GM12878 (cell line): ENCODE measurements around the gene SCP2. TPM values are rescaled to one million over a fixed set of nuclear protein-coding genes. Genes with fewer than 3 reads are reported as not detected.
"Not testable (repeated sequence)": the region's sequence is repeated elsewhere in the genome, so short reads cannot be mapped to it uniquely, and the experiment has no call there.

Experiments used
- ATAC-seq: fragments of 200-7000 bp; cut with Tn5 transposase; 3 replicates; pipeline ENCODE4 v1.9.1; 2020; ENCODE audit warnings: mild to moderate bottlenecking, moderate library complexity
- BruUV-seq: library from RNA; stranded (reverse); fragments of 400-500 nt; replicated peaks from 2 replicates; lab custom pipeline; 2021; lab: Mats Ljungman, UMichigan
- CTCF ChIA-PET: fragments of 300-600 bp; sonication (Branson Sonifier 250); formaldehyde crosslinking; extraction: SDS; loops from one replicate; lab custom pipeline; 2021; ENCODE audit warnings: inconsistent platforms; lab: Yijun Ruan, JAX
- POLR2A ChIA-PET: fragments of 350-600 bp; formaldehyde crosslinking; extraction: SDS; loops from one replicate; lab custom pipeline; 2021; ENCODE audit warnings: inconsistent platforms; lab: Charles Lee
- RAD21 ChIA-PET: fragments of 300-600 bp; sonication (Branson Sonifier 250); formaldehyde crosslinking; loops from one replicate; lab custom pipeline; 2023; ENCODE audit warnings: antibody characterized with exemption; ENCODE audit not compliant: unreplicated experiment; lab: Charles Lee
- SMC1A ChIA-PET: fragments of 300-600 bp; sonication (Branson Sonifier 250); formaldehyde crosslinking; loops from one replicate; lab custom pipeline; 2023; ENCODE audit not compliant: unreplicated experiment, uncharacterized antibody; lab: Charles Lee
- DNase-seq: peaks from one replicate; pipeline ENCODE4 v3.0.0-alpha.2; 2011; ENCODE audit warnings: low read depth, low spot score
- FAIRE-seq: peaks from 3 replicates; lab custom pipeline; 2011; peaks lifted over from hg19 to GRCh38; lab: Jason Lieb, UNC
- H2AFZ ChIP-seq: 2 replicates; pipeline ENCODE4 v1.6.0; 2011; ENCODE audit warnings: low read depth, low read length, control low read depth; ENCODE audit not compliant: control insufficient read depth
- H3K27ac ChIP-seq: 2 replicates; pipeline ENCODE4 v1.5.1; 2011; ENCODE audit warnings: control low read depth; ENCODE audit not compliant: control insufficient read depth, insufficient read depth
- H3K27me3 ChIP-seq, 2 experiments: replicated peaks in 1 of 2; 2 replicates each; pipeline versions ENCODE4 v1.6.0 to v1.6.1; 2011; ENCODE audit warnings: low read length in 1 of 2; ENCODE audit not compliant: control insufficient read depth in 2 of 2, insufficient read depth in 2 of 2
- H3K36me3 ChIP-seq, 2 experiments: 2 replicates each; pipeline ENCODE4 v1.5.1; 2011; ENCODE audit warnings: low read length in 1 of 2; ENCODE audit not compliant: control insufficient read depth in 2 of 2, insufficient read depth in 2 of 2
- H3K4me1 ChIP-seq: 2 replicates; pipeline ENCODE4 v1.6.1; 2011; ENCODE audit warnings: mild to moderate bottlenecking, low read length, moderate library complexity, mixed read lengths; ENCODE audit not compliant: control insufficient read depth, insufficient read depth
- H3K4me2 ChIP-seq: 2 replicates; pipeline ENCODE4 v1.6.0; 2011; ENCODE audit warnings: control low read depth; ENCODE audit not compliant: control insufficient read depth, insufficient read depth
- H3K4me3 ChIP-seq: fragments of 200-600 bp; sonication (generic); 2 replicates; pipeline ENCODE4 v1.5.1; 2016
- H3K79me2 ChIP-seq: 2 replicates; pipeline ENCODE4 v1.6.0; 2011; ENCODE audit warnings: low read length; ENCODE audit not compliant: control insufficient read depth, insufficient read depth
- H3K9ac ChIP-seq: 2 replicates; pipeline ENCODE4 v1.8.0; 2011; ENCODE audit warnings: low read length, control low read depth, mixed read lengths; ENCODE audit not compliant: control insufficient read depth, insufficient read depth
- H3K9me3 ChIP-seq: replicated peaks from 3 replicates; pipeline ENCODE4 v1.5.1; 2011; ENCODE audit warnings: mild to moderate bottlenecking, low read length; ENCODE audit not compliant: control insufficient read depth, insufficient read depth
- H4K20me1 ChIP-seq: 2 replicates; pipeline ENCODE4 v1.6.0; 2011; ENCODE audit not compliant: control insufficient read depth, insufficient read depth
- CHD1 ChIP-seq: IDR thresholded peaks from 2 replicates; pipeline ENCODE4 v1.6.1; 2012; ENCODE audit warnings: low read depth, low read length, improper control_type of control experiment
- EP300 ChIP-seq, 2 experiments: fragments of 150-350 bp in 1 of 2; IDR thresholded peaks; 2 replicates each; pipeline ENCODE4 v1.6.1; 2011 to 2012; ENCODE audit warnings: low read depth in 2 of 2, low read length in 2 of 2, borderline replicate concordance in 1 of 2, improper control_type of control experiment in 1 of 2, inconsistent platforms in 1 of 2; ENCODE audit not compliant: control insufficient read depth in 1 of 2
- HCFC1 ChIP-seq: fragments of 150-350 bp; IDR thresholded peaks from 2 replicates; pipeline ENCODE4 v1.6.1; 2014; ENCODE audit warnings: low read length
- IRF4 ChIP-seq: IDR thresholded peaks from 2 replicates; pipeline ENCODE4 v1.6.1; 2011; ENCODE audit warnings: low read depth, low read length
- LARP7 ChIP-seq: fragments of 450-650 bp; IDR thresholded peaks from 2 replicates; pipeline ENCODE4 v1.6.1; 2017; ENCODE audit warnings: mild to moderate bottlenecking
- MXI1 ChIP-seq: fragments of 150-350 bp; IDR thresholded peaks from 2 replicates; pipeline ENCODE4 v1.6.1; 2011; ENCODE audit warnings: low read depth, mild to moderate bottlenecking, inconsistent platforms, low read length, improper control_type of control experiment
- NFIC ChIP-seq: IDR thresholded peaks from 2 replicates; pipeline ENCODE4 v1.6.1; 2012; ENCODE audit warnings: low read depth, mild to moderate bottlenecking, inconsistent platforms, low read length, moderate library complexity
- NFYB ChIP-seq: IDR thresholded peaks from 2 replicates; pipeline ENCODE4 v1.6.1; 2011; ENCODE audit warnings: low read depth, mild to moderate bottlenecking, low read length, improper control_type of control experiment, moderate library complexity; ENCODE audit not compliant: insufficient read depth
- RELA ChIP-seq: fragments of 450-650 bp; IDR thresholded peaks from 2 replicates; pipeline ENCODE4 v1.8.0; 2014; ENCODE audit warnings: borderline replicate concordance; ENCODE audit not compliant: partially characterized antibody
- STAT1 ChIP-seq: fragments of 450-650 bp; conservative IDR thresholded peaks from 2 replicates; pipeline ENCODE4 v1.6.1; 2014; ENCODE audit warnings: antibody characterized with exemption, mild to moderate bottlenecking
- YY1 ChIP-seq: IDR thresholded peaks from 2 replicates; pipeline ENCODE4 v1.6.1; 2011; ENCODE audit warnings: low read depth, mild to moderate bottlenecking, low read length
- ZNF274 ChIP-seq: IDR thresholded peaks from one replicate; pipeline ENCODE4 v1.8.0; 2011; ENCODE audit not compliant: insufficient read length, insufficient read depth
- WGBS: methylation state at CpG from one replicate; pipeline ENCODE4 v1.1.6; 2016; ENCODE audit warnings: low lambda C conversion rate; ENCODE audit not compliant: insufficient replicate concordance, insufficient coverage; ENCODE audit errors: missing lambda C conversion rate; 5-methylcytosine and 5-hydroxymethylcytosine counted together
- in situ Hi-C: fragments of 300-500 bp; cut with MboI; formaldehyde crosslinking; loops from 9 replicates; pipeline ENCODE4 v1.14.3; 2018; ENCODE audit warnings: mixed read lengths
- intact Hi-C: fragments of 100-400 bp; cut with micrococcal nuclease; formaldehyde crosslinking; loops from one replicate; pipeline ENCODE4 v1.14.2; 2022; ENCODE audit not compliant: unreplicated experiment
- polyA plus RNA-seq, 11 experiments: library from polyadenylated mRNA; depleted of rRNA in 4 of 11; unstranded in 6 of 11; stranded (reverse) in 5 of 11; fragments of >200 nt; fragmentation: Nextera tagmentation in 4 of 11; fragmentation: Illumina TruSeq in 1 of 11; extraction: Ambion mirVana in 4 of 11; extraction: Trizol in 1 of 11; gene quantifications; 1 replicate in 1 of 11; 2 replicates in 10 of 11; pipeline versions ENCODE4 v1.2.1 to v1.2.3, GENCODE V29; 2011 to 2016; ENCODE audit warnings: inconsistent platforms in 2 of 11, missing spikeins in 2 of 11, low read depth in 1 of 11
- total RNA-seq, 4 experiments: library from RNA; depleted of rRNA in 3 of 4; stranded (reverse); fragments of >200 nt in 3 of 4; fragmentation: Illumina TruSeq in 1 of 4; extraction: Trizol in 1 of 4; gene quantifications; 2 replicates each; pipeline versions ENCODE4 v1.2.1 to v1.2.3, GENCODE V29; 2013 to 2021
- TF ChIP-seq, protein P1 (sequence below): IDR thresholded peaks from 2 replicates; pipeline ENCODE4 v1.6.1; 2011; ENCODE audit warnings: mild to moderate bottlenecking, low read depth, low read length, moderate library complexity; ENCODE audit not compliant: insufficient replicate concordance
- TF ChIP-seq, protein P2 (sequence below): IDR thresholded peaks from 2 replicates; pipeline ENCODE4 v1.6.1; 2012; ENCODE audit warnings: mild to moderate bottlenecking, low read depth, low read length

SCP2 gene
- total and polyA plus RNA-seq, 10 of the 15 experiments (the other 5 are each of a cell fraction or from before 2014, with no cell fraction given): 74.3 to 327 (median 127) TPM

DNA sequence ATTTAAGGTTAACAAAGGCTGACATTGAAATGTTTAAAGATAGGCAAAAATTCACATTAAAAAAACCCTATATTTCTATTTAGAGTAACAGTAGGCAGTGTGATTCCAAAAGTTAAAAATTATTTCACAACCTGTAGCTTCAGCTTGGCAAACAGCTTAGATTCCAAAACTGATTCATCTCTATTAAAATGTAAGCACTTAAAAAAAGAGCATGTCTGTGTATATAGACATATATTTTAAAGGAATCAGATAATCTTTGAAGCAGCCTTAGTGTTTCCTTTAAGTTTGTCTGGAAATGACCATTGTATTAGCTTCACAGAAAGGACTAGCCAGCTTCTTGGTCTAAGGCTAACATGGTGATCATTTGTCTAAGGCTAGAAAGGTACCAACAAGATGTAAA, 65.7 kb downstream of the SCP2 start:
- H3K79me2 ChIP-seq, H3K27ac ChIP-seq, H2AFZ ChIP-seq, H3K9ac ChIP-seq, H3K9me3 ChIP-seq, H4K20me1 ChIP-seq, H3K4me2 ChIP-seq, H3K27me3 ChIP-seq, H3K36me3 ChIP-seq, in situ Hi-C loops, POLR2A ChIA-PET, ATAC-seq, H3K4me3 ChIP-seq, BruUV-seq, intact Hi-C loops, RAD21 ChIA-PET, H3K4me1 ChIP-seq, DNase-seq: not testable (repeated sequence)
- ChIA-PET CTCF (interaction anchor here (0.6 to 0.8 kb wide), 2 partner anchors 9 to 194 kb away, joined by 3 read pairs; no protein-coding TSS in a partner anchor), SMC1A (interaction anchor here (1.0 kb wide), 1 partner anchor 22 kb away, joined by 3 read pairs; no protein-coding TSS in a partner anchor)
- FAIRE-seq: peak; percentile 57

DNA sequence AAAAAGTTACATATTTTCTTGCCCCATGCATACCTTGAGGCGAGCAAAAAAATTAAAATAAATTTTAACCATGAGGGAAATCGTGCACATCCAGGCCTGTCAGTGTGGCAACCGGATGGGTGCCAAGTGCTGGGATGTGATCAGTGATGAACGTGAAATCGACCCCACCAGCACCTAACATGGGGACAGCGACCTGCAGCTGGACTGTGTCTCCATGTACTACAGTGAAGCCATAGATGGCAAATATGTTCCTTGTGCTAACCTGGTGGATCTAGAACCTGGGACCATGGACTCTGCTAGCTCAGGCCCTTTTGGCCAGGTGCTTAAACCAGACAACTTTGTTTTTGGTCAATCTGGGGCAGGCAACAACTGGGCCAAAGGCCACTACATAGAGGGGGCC, 67.6 kb downstream of the SCP2 start:
- Histone ChIP-seq H3K4me3 (no peak overlapping the region), H2AFZ (no peak overlapping the region), H3K27me3 (no peaks in the 10 kb centered on the region), H3K4me1 (no peaks in the 10 kb centered on the region), H3K79me2 (no peaks in the 10 kb centered on the region), H3K36me3 (no peaks in the 10 kb centered on the region), H4K20me1 (no peaks in the 10 kb centered on the region; the same call in 1 of the 2 replicates), H3K27ac (no peak overlapping the region), H3K4me2 (no peak overlapping the region), H3K9ac (no peak overlapping the region), H3K9me3 (no peaks in the 10 kb centered on the region)
- ATAC-seq (no peak), DNase-seq (no peak), FAIRE-seq (no peak)
- no TSS peak for BruUV-seq
- ChIA-PET RAD21 (no interaction called here), SMC1A (interaction anchor here (0.6 kb wide), 1 partner anchor 71 kb away, joined by 4 read pairs; no protein-coding TSS in a partner anchor), POLR2A (no interaction called here), CTCF (no interaction called here)
- intact Hi-C loops (no loop called here), in situ Hi-C loops (no loop called here)
- WGBS: 80% methylated on average over 6 of the region's 6 CpGs
- no peak for TF ChIP-seq RELA
- TF ChIP-seq YY1: no peak
- TF ChIP-seq NFIC: no peak
- TF ChIP-seq HCFC1: no peak
- TF ChIP-seq STAT1: no peak
- TF ChIP-seq, protein P1, sequence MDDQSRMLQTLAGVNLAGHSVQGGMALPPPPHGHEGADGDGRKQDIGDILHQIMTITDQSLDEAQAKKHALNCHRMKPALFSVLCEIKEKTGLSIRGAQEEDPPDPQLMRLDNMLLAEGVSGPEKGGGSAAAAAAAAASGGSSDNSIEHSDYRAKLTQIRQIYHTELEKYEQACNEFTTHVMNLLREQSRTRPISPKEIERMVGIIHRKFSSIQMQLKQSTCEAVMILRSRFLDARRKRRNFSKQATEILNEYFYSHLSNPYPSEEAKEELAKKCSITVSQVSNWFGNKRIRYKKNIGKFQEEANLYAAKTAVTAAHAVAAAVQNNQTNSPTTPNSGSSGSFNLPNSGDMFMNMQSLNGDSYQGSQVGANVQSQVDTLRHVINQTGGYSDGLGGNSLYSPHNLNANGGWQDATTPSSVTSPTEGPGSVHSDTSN: no peak
- TF ChIP-seq ZNF274: no peak
- TF ChIP-seq EP300 (IDR thresholded peaks at IDR 0.05; ENCODE audit: borderline replicate concordance in 1 of 2, control insufficient read depth in 1 of 2, low read depth in 2 of 2, low read length in 2 of 2): no peak
- TF ChIP-seq MXI1: no peak
- no peak for TF ChIP-seq CHD1
- TF ChIP-seq IRF4: no peak
- TF ChIP-seq, protein P2, sequence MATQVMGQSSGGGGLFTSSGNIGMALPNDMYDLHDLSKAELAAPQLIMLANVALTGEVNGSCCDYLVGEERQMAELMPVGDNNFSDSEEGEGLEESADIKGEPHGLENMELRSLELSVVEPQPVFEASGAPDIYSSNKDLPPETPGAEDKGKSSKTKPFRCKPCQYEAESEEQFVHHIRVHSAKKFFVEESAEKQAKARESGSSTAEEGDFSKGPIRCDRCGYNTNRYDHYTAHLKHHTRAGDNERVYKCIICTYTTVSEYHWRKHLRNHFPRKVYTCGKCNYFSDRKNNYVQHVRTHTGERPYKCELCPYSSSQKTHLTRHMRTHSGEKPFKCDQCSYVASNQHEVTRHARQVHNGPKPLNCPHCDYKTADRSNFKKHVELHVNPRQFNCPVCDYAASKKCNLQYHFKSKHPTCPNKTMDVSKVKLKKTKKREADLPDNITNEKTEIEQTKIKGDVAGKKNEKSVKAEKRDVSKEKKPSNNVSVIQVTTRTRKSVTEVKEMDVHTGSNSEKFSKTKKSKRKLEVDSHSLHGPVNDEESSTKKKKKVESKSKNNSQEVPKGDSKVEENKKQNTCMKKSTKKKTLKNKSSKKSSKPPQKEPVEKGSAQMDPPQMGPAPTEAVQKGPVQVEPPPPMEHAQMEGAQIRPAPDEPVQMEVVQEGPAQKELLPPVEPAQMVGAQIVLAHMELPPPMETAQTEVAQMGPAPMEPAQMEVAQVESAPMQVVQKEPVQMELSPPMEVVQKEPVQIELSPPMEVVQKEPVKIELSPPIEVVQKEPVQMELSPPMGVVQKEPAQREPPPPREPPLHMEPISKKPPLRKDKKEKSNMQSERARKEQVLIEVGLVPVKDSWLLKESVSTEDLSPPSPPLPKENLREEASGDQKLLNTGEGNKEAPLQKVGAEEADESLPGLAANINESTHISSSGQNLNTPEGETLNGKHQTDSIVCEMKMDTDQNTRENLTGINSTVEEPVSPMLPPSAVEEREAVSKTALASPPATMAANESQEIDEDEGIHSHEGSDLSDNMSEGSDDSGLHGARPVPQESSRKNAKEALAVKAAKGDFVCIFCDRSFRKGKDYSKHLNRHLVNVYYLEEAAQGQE: no peak
- TF ChIP-seq LARP7: no peak
- no peak for TF ChIP-seq NFYB
